HG03095 (cell line): ENCODE measurements around the gene EDNRA.

Experiments
- ATAC-seq: cut with Tn5 transposase; IDR thresholded peaks from one replicate; pipeline ENCODE4 v1.9.1; 2021; ENCODE audit warnings: moderate library complexity; ENCODE audit not compliant: unreplicated experiment

EDNRA gene

DNA sequence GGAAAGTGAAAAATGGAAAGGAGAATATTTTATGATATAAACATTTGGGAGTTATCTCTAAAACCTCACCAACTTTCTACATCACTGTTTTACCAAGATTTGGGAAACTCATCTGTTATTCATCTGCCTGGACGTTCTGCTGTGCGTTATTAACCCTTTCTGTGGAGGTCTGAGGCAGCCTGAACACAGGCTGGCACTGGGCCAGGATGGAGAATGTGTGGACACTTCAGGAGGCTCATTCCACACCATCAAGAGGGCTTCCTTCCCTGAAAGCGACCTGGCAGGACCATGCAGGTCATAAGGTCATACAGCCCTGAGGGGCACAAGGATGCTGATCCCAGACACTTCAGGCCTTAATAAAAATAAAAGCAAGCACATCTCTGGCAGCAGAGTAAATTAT is 105.1 kb downstream of the EDNRA start:
- no peak for ATAC-seq

DNA sequence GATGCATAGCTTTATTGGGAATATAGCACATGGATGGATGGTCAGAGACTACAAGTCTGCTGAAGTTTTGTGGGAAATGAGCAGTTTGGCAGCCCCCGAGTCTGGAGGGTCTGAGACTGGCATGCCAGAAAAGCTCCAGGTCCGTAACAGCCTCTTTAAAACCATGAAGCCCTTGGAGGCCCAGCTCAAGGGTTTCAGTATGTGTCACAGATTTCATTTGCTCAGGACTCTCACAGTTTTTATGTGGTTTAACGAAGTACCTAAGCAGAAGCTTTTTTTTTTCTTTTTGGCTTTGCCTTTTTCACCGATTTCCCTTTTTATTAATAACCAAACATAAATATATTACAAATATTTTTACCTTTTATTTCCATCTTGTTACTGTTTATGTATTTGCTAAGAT is 105.7 kb downstream of the EDNRA start:
- peak; percentile 89 for ATAC-seq

- no peak for ATAC-seq
These were observed 106.1 kb downstream of the EDNRA start for GRCh38 chr4:147587041-147587440.

DNA sequence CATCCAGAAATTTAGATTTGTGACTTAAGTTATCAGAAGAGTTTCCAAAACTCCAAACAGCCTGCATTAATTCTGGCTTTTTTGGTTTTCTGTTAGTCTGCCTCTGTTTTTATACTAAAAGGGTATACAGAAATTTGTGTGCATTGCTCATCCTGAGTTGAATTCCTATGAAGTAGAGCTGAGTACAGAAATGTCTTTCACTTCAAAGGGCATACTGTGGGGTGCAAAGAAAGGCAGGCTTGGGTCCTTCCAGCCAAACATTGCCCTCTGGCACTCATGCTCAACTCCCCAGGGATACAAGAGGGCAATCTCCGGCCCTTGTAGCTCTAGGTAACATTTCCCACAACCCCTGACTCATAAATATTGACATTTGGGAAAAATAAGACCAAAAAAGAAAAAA is 108.7 kb downstream of the EDNRA start:
- ATAC-seq = no peak

GRCh38 chr4:147590249-147590920 is 109.5 kb downstream of the EDNRA start:
- ATAC-seq = peak; percentile 42

- ATAC-seq = no peak
These were observed 110.2 kb downstream of the EDNRA start for GRCh38 chr4:147591106-147591505.

DNA sequence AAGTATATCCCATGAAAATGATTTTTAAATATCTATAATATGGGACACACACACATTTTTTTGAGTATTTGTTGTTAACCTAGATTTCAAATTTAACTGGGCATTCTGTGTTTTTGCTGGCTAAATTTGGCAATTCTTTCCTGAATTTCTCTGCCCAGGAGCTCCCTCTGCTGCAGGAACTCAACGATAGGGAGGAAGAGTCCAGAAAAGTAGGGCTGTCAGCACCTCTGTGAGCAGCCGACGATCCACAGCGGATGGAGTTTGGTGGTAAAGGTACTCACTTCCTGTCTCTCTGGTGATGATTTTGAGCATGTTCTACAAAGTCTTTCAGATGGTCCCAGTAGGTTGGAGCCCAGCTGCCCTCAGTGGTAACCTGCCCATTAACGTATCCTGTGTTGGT is 113.2 kb downstream of the EDNRA start:
- no peak for ATAC-seq
